ENCODE data around the gene MACROD2. TPM values are rescaled to one million over a fixed set of nuclear protein-coding genes. Genes with fewer than 3 reads are reported as not detected.

The MACROD2 gene
- total RNA-seq, 1 experiment from 2014 or later = 1.6 TPM

- Histone ChIP-seq H3K27me3 (ENCODE audit: insufficient read depth, low read length) (no peaks in the 10 kb centered on the region), H4K5ac (ENCODE audit: insufficient read length, low read depth, low read length) (no peak overlapping the region), H3T11ph (ENCODE audit: low read length) (no peak overlapping the region), H3K9ac (ENCODE audit: extremely low read depth, insufficient read length, low read length) (no peak overlapping the region), H4K8ac (replicated peaks; ENCODE audit: insufficient read length, low read depth, low read length) (no peak overlapping the region), H3K79me2 (ENCODE audit: insufficient read depth, low read length) (no peaks in the 10 kb centered on the region), H3K23me2 (ENCODE audit: insufficient read length, low read depth, low read length, poor library complexity, severe bottlenecking) (no peaks in the 10 kb centered on the region), H3K4me2 (ENCODE audit: insufficient read depth, insufficient read length, low read length) (no peak overlapping the region), H4K20me1 (ENCODE audit: control insufficient read depth, insufficient read depth, insufficient read length) (no peaks in the 10 kb centered on the region), H3K18ac (ENCODE audit: insufficient read length, low read depth, low read length) (no peak overlapping the region), H3K23ac (ENCODE audit: insufficient read length, low read depth, low read length) (no peak overlapping the region), H2BK12ac (ENCODE audit: insufficient read length, low read depth, low read length) (no peak overlapping the region), H2BK5ac (ENCODE audit: insufficient read length, low read length) (no peak overlapping the region), H3K4me1 (ENCODE audit: insufficient read depth, low read length) (no peaks in the 10 kb centered on the region), H2BK120ac (ENCODE audit: low read depth, low read length, poor library complexity, severe bottlenecking) (no peak overlapping the region), H2AFZ (ENCODE audit: low read length) (no peak overlapping the region), H2BK20ac (ENCODE audit: low read depth, low read length, poor library complexity, severe bottlenecking) (no peak overlapping the region), H3K56ac (ENCODE audit: insufficient read length, low read depth, low read length) (no peak overlapping the region), H3K27ac (ENCODE audit: insufficient read length, low read depth, low read length) (no peak overlapping the region), H2AK5ac (ENCODE audit: insufficient read length, low read length) (no peak overlapping the region), H3K14ac (ENCODE audit: insufficient read depth, low read length) (no peak overlapping the region), H3K4ac (ENCODE audit: low read depth, low read length) (no peak overlapping the region), H3K79me1 (ENCODE audit: insufficient read depth, low read depth, low read length, poor library complexity, severe bottlenecking) (no peaks in the 10 kb centered on the region), H4K91ac (ENCODE audit: insufficient read length, low read depth, low read length) (no peak overlapping the region), H3K9me3 (ENCODE audit: control insufficient read depth, low read depth, low read length) (no peaks in the 10 kb centered on the region), H2BK15ac (ENCODE audit: low read depth, low read length) (no peak overlapping the region)
- H3K36me3 Mint-ChIP-seq (ENCODE audit: insufficient read depth in 1 of 3, low read depth in 3 of 3) = no peaks in the 10 kb centered on the region
- no CpG with 5 or more reads among the region's 5 CpGs for WGBS (ENCODE audit: extremely low coverage, insufficient read length, low lambda C conversion rate)
- peaks cover 0 to 8% of the 10 kb centered on the region in 2 experiments; a peak in 2 of 4 replicates for H3K4me1 Mint-ChIP-seq
- no peak for DNase-seq
- no peak for TF ChIP-seq CTCF (conservative IDR thresholded peaks at IDR 0.05)
- no peaks in the 10 kb centered on the region for H3K27me3 Mint-ChIP-seq (ENCODE audit: low read depth)
- H3K9me3 Mint-ChIP-seq = no peaks in the 10 kb centered on the region
- H3K4me3 Mint-ChIP-seq = no peak overlapping the region
- H3K27ac Mint-ChIP-seq = no peak overlapping the region
Observed at GRCh38 chr20:14633507-14633906, 638.2 kb downstream of the MACROD2 start.

Data from H9 (cell line).